ENCODE results near the gene RIMS4.

GRCh38 chr20:44849703-44850102 lies 39.4 kb upstream of the RIMS4 start:
- TF ChIP-seq, protein P1, sequence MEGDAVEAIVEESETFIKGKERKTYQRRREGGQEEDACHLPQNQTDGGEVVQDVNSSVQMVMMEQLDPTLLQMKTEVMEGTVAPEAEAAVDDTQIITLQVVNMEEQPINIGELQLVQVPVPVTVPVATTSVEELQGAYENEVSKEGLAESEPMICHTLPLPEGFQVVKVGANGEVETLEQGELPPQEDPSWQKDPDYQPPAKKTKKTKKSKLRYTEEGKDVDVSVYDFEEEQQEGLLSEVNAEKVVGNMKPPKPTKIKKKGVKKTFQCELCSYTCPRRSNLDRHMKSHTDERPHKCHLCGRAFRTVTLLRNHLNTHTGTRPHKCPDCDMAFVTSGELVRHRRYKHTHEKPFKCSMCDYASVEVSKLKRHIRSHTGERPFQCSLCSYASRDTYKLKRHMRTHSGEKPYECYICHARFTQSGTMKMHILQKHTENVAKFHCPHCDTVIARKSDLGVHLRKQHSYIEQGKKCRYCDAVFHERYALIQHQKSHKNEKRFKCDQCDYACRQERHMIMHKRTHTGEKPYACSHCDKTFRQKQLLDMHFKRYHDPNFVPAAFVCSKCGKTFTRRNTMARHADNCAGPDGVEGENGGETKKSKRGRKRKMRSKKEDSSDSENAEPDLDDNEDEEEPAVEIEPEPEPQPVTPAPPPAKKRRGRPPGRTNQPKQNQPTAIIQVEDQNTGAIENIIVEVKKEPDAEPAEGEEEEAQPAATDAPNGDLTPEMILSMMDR (IDR thresholded peaks at IDR 0.05) = no peak
- no peak for TF ChIP-seq POLR2A (IDR thresholded peaks at IDR 0.05)

Measured in prostate gland (tissue), 2 donors.